Fibroblast of lung (primary cell): ENCODE data around the gene NEK6.

ENCODE experiments used
- CTCF ChIP-seq, 2 donors: IDR thresholded peaks in 1 of 2; conservative IDR thresholded peaks in 1 of 2; 1 replicate in 1 of 2; 2 replicates in 1 of 2; pipeline ENCODE4 v1.5.1; 2011 to 2012; ENCODE audit warnings: low read length in 2 of 2, control low read depth in 1 of 2, inconsistent platforms in 1 of 2, low read depth in 1 of 2, mild to moderate bottlenecking in 1 of 2
- EZH2 ChIP-seq: IDR thresholded peaks from 2 replicates; pipeline ENCODE4 v1.5.1; 2012; ENCODE audit warnings: low read length, control low read depth, mild to moderate bottlenecking; ENCODE audit errors: missing control alignments

GRCh38 chr9:124302921-124303320 lies 45.2 kb downstream of the NEK6 start:
- no peak for TF ChIP-seq EZH2
- TF ChIP-seq CTCF (conservative IDR thresholded peaks at IDR 0.05 in 1 of 2, IDR thresholded peaks at IDR 0.05 in 1 of 2; ENCODE audit: low read depth in 1 of 2, low read length in 2 of 2): no peak
